ENCODE measurements around the gene CFAP46. TPM values are rescaled to one million over a fixed set of nuclear protein-coding genes. Genes with fewer than 3 reads are reported as not detected.

The CFAP46 gene
- total and polyA plus RNA-seq, 2 of the 8 experiments (the other 6 are each of a cell fraction or from before 2014, with no cell fraction given), result 2.6 to 4.8 TPM

- Histone ChIP-seq H3K27ac (ENCODE audit: low read depth, low read length) (no peak overlapping the region), H2BK5ac (ENCODE audit: low read depth, low read length) (no peak overlapping the region), H3K27me3 (replicated peaks in 1 of 4; ENCODE audit: control insufficient read depth in 3 of 4, extremely low read depth in 1 of 4, insufficient read depth in 3 of 4, low read length in 3 of 4) (no peaks in the 10 kb centered on the region), H3K14ac (ENCODE audit: insufficient read length) (no peak overlapping the region), H3K9ac (replicated peaks in 1 of 4; ENCODE audit: extremely low read depth in 1 of 4, low read depth in 3 of 4, low read length in 3 of 4) (no peak overlapping the region; a peak in 1 of 7 replicates), H4K5ac (ENCODE audit: insufficient read length, low read depth, low read length) (no peak overlapping the region), H3K23me2 (ENCODE audit: low read depth, low read length) (no peaks in the 10 kb centered on the region), H2BK15ac (ENCODE audit: low read length) (no peak overlapping the region), H3K79me1 (ENCODE audit: low read depth, low read length) (no peaks in the 10 kb centered on the region), H4K8ac (ENCODE audit: extremely low read depth, insufficient read depth, low read length) (no peak overlapping the region), H2AK5ac (ENCODE audit: low read depth, low read length) (no peak overlapping the region), H2BK20ac (ENCODE audit: low read length) (no peak overlapping the region), H2BK120ac (replicated peaks; ENCODE audit: low read depth, low read length) (no peak overlapping the region), H3K18ac (ENCODE audit: extremely low read depth, low read length) (no peak overlapping the region), H3K36me3 (ENCODE audit: control insufficient read depth in 2 of 4, insufficient read depth in 4 of 4, low read length in 3 of 4) (no peaks in the 10 kb centered on the region), H3K4ac (replicated peaks; ENCODE audit: insufficient read length, low read depth, low read length) (no peak overlapping the region), H4K91ac (replicated peaks; ENCODE audit: insufficient read length, low read length) (no peak overlapping the region), H3K4me1 (replicated peaks in 1 of 4; ENCODE audit: control insufficient read depth in 3 of 4, insufficient read depth in 4 of 4, low read length in 3 of 4) (peaks cover 0 to 9% (median 1%) of the 10 kb centered on the region in 4 experiments; a peak in 1 of 7 replicates), H3K4me2 (ENCODE audit: insufficient read depth in 1 of 2, low read depth in 2 of 2, low read length in 2 of 2) (no peak overlapping the region), H3K9me3 (ENCODE audit: insufficient read depth in 2 of 2, low read depth in 1 of 2, low read length in 1 of 2) (no peaks in the 10 kb centered on the region), H3K23ac (ENCODE audit: insufficient read length) (no peak overlapping the region), H3K56ac (replicated peaks; ENCODE audit: insufficient read length, low read depth, low read length) (no peak overlapping the region), H2AFZ (ENCODE audit: low read length) (no peak overlapping the region), H3K4me3 (ENCODE audit: extremely low read depth in 1 of 4, insufficient read depth in 2 of 4, low read depth in 3 of 4, low read length in 4 of 4) (no peak overlapping the region), H4K20me1 (replicated peaks in 1 of 2; ENCODE audit: control insufficient read depth in 1 of 2, insufficient read depth in 2 of 2, low read length in 2 of 2) (no peaks in the 10 kb centered on the region), H3K79me2 (ENCODE audit: control insufficient read depth in 1 of 2, insufficient read depth in 2 of 2, low read length in 2 of 2) (no peaks in the 10 kb centered on the region), H2BK12ac (ENCODE audit: low read depth, low read length) (no peak overlapping the region)
- DNase-seq (ENCODE audit: low read depth in 1 of 2, low spot score in 2 of 2), result no peak
- 95% methylated on average over 20 of the region's 29 CpGs; no CpG with 5 or more reads in 1 of the 2 experiments for WGBS, 2 experiments (ENCODE audit: extremely low coverage in 1 of 2, insufficient coverage in 1 of 2, insufficient read length in 1 of 2, insufficient replicate concordance in 2 of 2, low coverage in 1 of 2, low lambda C conversion rate in 2 of 2, missing lambda C conversion rate in 1 of 2)
- ChIA-PET POLR2A (ENCODE audit: partially characterized antibody) (interaction anchor here (1.7 kb wide), 1 partner anchor 22 kb away, joined by 5 read pairs; no protein-coding TSS in a partner anchor), CTCF (ENCODE audit: partially characterized antibody) (interaction anchor here (0.8 to 3.3 kb wide), 8 partner anchors 39 to 141 kb away, joined by 3 to 9 read pairs (median 4); no protein-coding TSS in a partner anchor)
- no peak for FAIRE-seq
- no peak for TF ChIP-seq POLR2AphosphoS5 (IDR thresholded peaks at IDR 0.05; ENCODE audit: low read depth, low read length)
- TF ChIP-seq RFX5 (IDR thresholded peaks at IDR 0.05; ENCODE audit: borderline replicate concordance, low read depth, low read length), result no peak
- no peak for TF ChIP-seq RBBP5 (IDR thresholded peaks at IDR 0.05; ENCODE audit: borderline replicate concordance, low read depth, low read length)
- TF ChIP-seq SAP30 (IDR thresholded peaks at IDR 0.05; ENCODE audit: insufficient read depth, insufficient replicate concordance, low read length), result no peak
- TF ChIP-seq JUN (IDR thresholded peaks at IDR 0.05; ENCODE audit: low read depth, low read length), result no peak
- TF ChIP-seq ATF2 (IDR thresholded peaks at IDR 0.05; ENCODE audit: low read length), result no peak
- no peak for TF ChIP-seq CHD2 (IDR thresholded peaks at IDR 0.05; ENCODE audit: low read length)
- TF ChIP-seq SRF (IDR thresholded peaks at IDR 0.05; ENCODE audit: low read depth, low read length), result no peak
- TF ChIP-seq EGR1 (IDR thresholded peaks at IDR 0.05; ENCODE audit: borderline replicate concordance, low read depth, low read length), result no peak
- TF ChIP-seq KDM4A (IDR thresholded peaks at IDR 0.05; ENCODE audit: low read depth, low read length, severe bottlenecking), result no peak
- TF ChIP-seq SP1 (IDR thresholded peaks at IDR 0.05; ENCODE audit: low read depth, low read length), result no peak
- no peak for TF ChIP-seq NANOG (IDR thresholded peaks at IDR 0.05; ENCODE audit: insufficient read depth, low read depth, low read length, poor library complexity, severe bottlenecking)
- TF ChIP-seq TEAD4 (IDR thresholded peaks at IDR 0.05; ENCODE audit: low read depth, low read length), result no peak
- no peak for TF ChIP-seq SIRT6 (IDR thresholded peaks at IDR 0.05; ENCODE audit: low read length)
Measured at GRCh38 chr10:132984008-132984295, 41.6 kb upstream of the CFAP46 start.
